Neural crest cell (in vitro differentiated cells): ENCODE measurements around the gene GARNL3. TPM values are rescaled to one million over a fixed set of nuclear protein-coding genes. Genes with fewer than 3 reads are reported as not detected.

ENCODE experiments used
- DNase-seq: peaks from one replicate; pipeline ENCODE4 v3.0.0; 2021; ENCODE audit warnings: low read depth, mixed read lengths, low spot score
- H3K27ac Mint-ChIP-seq: one replicate; pipeline ENCODE4 v1.8.0; 2021; ENCODE audit warnings: mild to moderate bottlenecking, mixed read lengths; ENCODE audit not compliant: unreplicated experiment
- H3K27me3 Mint-ChIP-seq: 2 replicates; pipeline ENCODE4 v1.8.0; 2021; ENCODE audit warnings: low read depth, mild to moderate bottlenecking, mixed read lengths
- H3K36me3 Mint-ChIP-seq: 2 replicates; pipeline ENCODE4 v1.8.0; 2021; ENCODE audit warnings: low read depth, mild to moderate bottlenecking, mixed read lengths
- H3K4me1 Mint-ChIP-seq: 2 replicates; pipeline ENCODE4 v1.8.0; 2021; ENCODE audit warnings: mixed read lengths
- H3K4me3 Mint-ChIP-seq: one replicate; pipeline ENCODE4 v1.8.0; 2021; ENCODE audit warnings: mild to moderate bottlenecking, mixed read lengths
- H3K9me3 Mint-ChIP-seq: 2 replicates; pipeline ENCODE4 v1.8.0; 2021; ENCODE audit warnings: mixed read lengths
- CTCF ChIP-seq: fragments of 200-600 bp; sonication (generic); conservative IDR thresholded peaks from 2 replicates; pipeline ENCODE4 v1.5.0; 2021; ENCODE audit warnings: antibody characterized with exemption, mild to moderate bottlenecking
- total RNA-seq: library from RNA; stranded (reverse); gene quantifications from 2 replicates; pipeline ENCODE4 v1.2.1, GENCODE V29; 2021

The GARNL3 gene
- total RNA-seq, 1 donor from 2014 or later = 10.3 TPM

- Mint-ChIP-seq H3K27ac (no peak overlapping the region), H3K9me3 (no peaks in the 10 kb centered on the region), H3K36me3 (peaks cover 3% of the 10 kb centered on the region), H3K27me3 (no peaks in the 10 kb centered on the region), H3K4me3 (no peak overlapping the region), H3K4me1 (no peaks in the 10 kb centered on the region)
- DNase-seq = no peak
- no peak for TF ChIP-seq CTCF
Measured at GRCh38 chr9:127344368-127345000, 79.9 kb downstream of the GARNL3 start.

- Mint-ChIP-seq H3K9me3 (no peaks in the 10 kb centered on the region), H3K27me3 (no peaks in the 10 kb centered on the region), H3K27ac (no peak overlapping the region), H3K4me1 (no peaks in the 10 kb centered on the region), H3K36me3 (no peaks in the 10 kb centered on the region), H3K4me3 (no peak overlapping the region)
- no peak for TF ChIP-seq CTCF
- no peak for DNase-seq
Measured at GRCh38 chr9:127345566-127345965, 81.0 kb downstream of the GARNL3 start.

GRCh38 chr9:127346584-127346983, 82.0 kb downstream of the GARNL3 start:
- TF ChIP-seq CTCF = peak; percentile 12
- Mint-ChIP-seq H3K9me3 (no peaks in the 10 kb centered on the region), H3K27me3 (no peaks in the 10 kb centered on the region), H3K27ac (no peak overlapping the region), H3K4me3 (no peak overlapping the region), H3K36me3 (no peaks in the 10 kb centered on the region), H3K4me1 (peaks cover 3% of the 10 kb centered on the region)
- no peak for DNase-seq

- Mint-ChIP-seq H3K9me3 (no peaks in the 10 kb centered on the region), H3K36me3 (no peaks in the 10 kb centered on the region), H3K27me3 (no peaks in the 10 kb centered on the region), H3K27ac (no peak overlapping the region), H3K4me1 (peaks cover 10% of the 10 kb centered on the region), H3K4me3 (no peak overlapping the region)
- DNase-seq = no peak
- TF ChIP-seq CTCF = no peak
Measured at GRCh38 chr9:127347831-127348776, 83.5 kb downstream of the GARNL3 start.

GRCh38 chr9:127349483-127350113, 85.0 kb downstream of the GARNL3 start:
- Mint-ChIP-seq H3K27ac (no peak overlapping the region), H3K27me3 (no peaks in the 10 kb centered on the region), H3K9me3 (no peaks in the 10 kb centered on the region), H3K36me3 (no peaks in the 10 kb centered on the region), H3K4me1 (peaks cover 23% of the 10 kb centered on the region), H3K4me3 (no peak overlapping the region)
- no peak for DNase-seq
- no peak for TF ChIP-seq CTCF
